GM19455 (cell line): Measurements from ENCODE around the gene MEI1.

Source experiments
- ATAC-seq: cut with Tn5 transposase; IDR thresholded peaks from one replicate; pipeline ENCODE4 v1.9.1; 2021; ENCODE audit not compliant: unreplicated experiment

The MEI1 gene

GRCh38 chr22:41838842-41839618, 139.7 kb downstream of the MEI1 start:
- no peak for ATAC-seq

- no peak for ATAC-seq
Measured at GRCh38 chr22:41840216-41840615, 140.9 kb downstream of the MEI1 start.

- ATAC-seq = no peak
Measured at GRCh38 chr22:41841085-41841712, 141.9 kb downstream of the MEI1 start.

GRCh38 chr22:41842996-41843970, 144.0 kb downstream of the MEI1 start:
- ATAC-seq = no peak

- ATAC-seq = no peak
Measured at GRCh38 chr22:41844036-41844435, 144.7 kb downstream of the MEI1 start.

GRCh38 chr22:41844513-41844912, 145.2 kb downstream of the MEI1 start:
- no peak for ATAC-seq

- no peak for ATAC-seq
Measured at GRCh38 chr22:41845380-41846267, 146.3 kb downstream of the MEI1 start.

GRCh38 chr22:41846268-41846987, 147.1 kb downstream of the MEI1 start:
- no peak for ATAC-seq

- no peak for ATAC-seq
Measured at GRCh38 chr22:41847300-41847699, 148.0 kb downstream of the MEI1 start.

- no peak for ATAC-seq
Measured at GRCh38 chr22:41848468-41848867, 149.2 kb downstream of the MEI1 start.
